ENCODE measurements around the gene RPL7L1. TPM values are rescaled to one million over a fixed set of nuclear protein-coding genes. Genes with fewer than 3 reads are reported as not detected.

The RPL7L1 gene
- total and polyA plus RNA-seq, 5 donors from 2014 or later, result 48.4 to 64.4 (median 56.1) TPM

GRCh38 chr6:42925248-42925857 is 45.9 kb downstream of the RPL7L1 start:
- peak overlapping the region in 1 of 3 donors; percentile 92 for H3K27ac Mint-ChIP-seq

GRCh38 chr6:42928986-42929820 is 49.8 kb downstream of the RPL7L1 start, which contains the start of gene CNPY3:
CNPY3 (plus strand) TSS chr6:42929480; CDS start chr6:42929571, 91 bp downstream.
- no peaks in the 10 kb centered on the region for H3K27me3 Mint-ChIP-seq
- H3K27ac ChIP-seq (ENCODE audit: insufficient read depth, low read length, poor library complexity, severe bottlenecking), result peak within 1 kb of the TSS; percentile 97
- H3K4me3 ChIP-seq (ENCODE audit: low read depth, low read length), result peak within 1 kb of the TSS; percentile 96
- peaks cover 18 to 55% (median 32%) of the 10 kb centered on the region in 4 donors for H3K4me1 Mint-ChIP-seq
- peaks cover 60% of the 10 kb centered on the region for H3K4me1 ChIP-seq (ENCODE audit: control insufficient read depth, insufficient read depth, low read length, poor library complexity, severe bottlenecking)
- DNase-seq (peak; percentile 91 to 99 (median 95)), ATAC-seq (ENCODE audit: low read depth in 2 of 2) (peak; percentile 87 to 89)
- H3K9me3 Mint-ChIP-seq, result peaks cover 0 to 1% (median 0%) of the 10 kb centered on the region in 7 donors
- peaks cover 16% of the 10 kb centered on the region for H3K36me3 Mint-ChIP-seq
- peaks cover 18% of the 10 kb centered on the region for H3K36me3 ChIP-seq (ENCODE audit: control insufficient read depth, insufficient read depth, low read length)
- no peaks in the 10 kb centered on the region for H3K27me3 ChIP-seq (ENCODE audit: control insufficient read depth, insufficient read depth, low read length)
- peak within 1 kb of the TSS; percentile 96 to 100 (median 99) for H3K4me3 Mint-ChIP-seq
- no peaks in the 10 kb centered on the region for H3K9me3 ChIP-seq (ENCODE audit: control insufficient read depth in 2 of 2, low read length in 2 of 2)
- peak within 1 kb of the TSS; percentile 98 to 100 (median 100) for H3K27ac Mint-ChIP-seq

More at GRCh38 chr6:42925248-42925857, 45.9 kb downstream of the RPL7L1 start:
- Histone ChIP-seq H3K4me3 (ENCODE audit: low read depth, low read length) (no peak overlapping the region), H3K27ac (ENCODE audit: insufficient read depth, low read length, poor library complexity, severe bottlenecking) (no peak overlapping the region), H3K27me3 (ENCODE audit: control insufficient read depth, insufficient read depth, low read length) (no peaks in the 10 kb centered on the region), H3K4me1 (ENCODE audit: control insufficient read depth, insufficient read depth, low read length, poor library complexity, severe bottlenecking) (peaks cover 22% of the 10 kb centered on the region), H3K36me3 (ENCODE audit: control insufficient read depth, insufficient read depth, low read length) (no peaks in the 10 kb centered on the region), H3K9me3 (ENCODE audit: control insufficient read depth in 2 of 2, low read length in 2 of 2) (no peaks in the 10 kb centered on the region)
- no peak for DNase-seq
- no peak for ATAC-seq (ENCODE audit: low read depth in 2 of 2)
- Mint-ChIP-seq H3K36me3 (no peaks in the 10 kb centered on the region), H3K4me1 (peaks cover 6 to 18% (median 12%) of the 10 kb centered on the region in 4 donors), H3K27me3 (no peaks in the 10 kb centered on the region), H3K4me3 (peak overlapping the region in 1 of 4 donors; percentile 41), H3K9me3 (peaks cover 0 to 1% (median 0%) of the 10 kb centered on the region in 7 donors)

- peaks cover 60% of the 10 kb centered on the region for H3K4me1 ChIP-seq (ENCODE audit: control insufficient read depth, insufficient read depth, low read length, poor library complexity, severe bottlenecking)
- no peaks in the 10 kb centered on the region for H3K9me3 ChIP-seq (ENCODE audit: control insufficient read depth in 2 of 2, low read length in 2 of 2)
- no peaks in the 10 kb centered on the region for H3K27me3 ChIP-seq (ENCODE audit: control insufficient read depth, insufficient read depth, low read length)
- Mint-ChIP-seq H3K27me3 (no peaks in the 10 kb centered on the region), H3K4me1 (peaks cover 18 to 60% (median 34%) of the 10 kb centered on the region in 4 donors), H3K36me3 (peaks cover 16% of the 10 kb centered on the region), H3K4me3 (peak overlapping the region; percentile 96 to 100 (median 99)), H3K9me3 (peaks cover 0 to 1% (median 0%) of the 10 kb centered on the region in 7 donors), H3K27ac (peak overlapping the region; percentile 98 to 100 (median 100))
- ATAC-seq (ENCODE audit: low read depth in 2 of 2) (peak; percentile 8), DNase-seq (peak in 2 of 3 donors; percentile 45 to 78)
- peak overlapping the region; percentile 97 for H3K27ac ChIP-seq (ENCODE audit: insufficient read depth, low read length, poor library complexity, severe bottlenecking)
- peaks cover 23% of the 10 kb centered on the region for H3K36me3 ChIP-seq (ENCODE audit: control insufficient read depth, insufficient read depth, low read length)
- H3K4me3 ChIP-seq (ENCODE audit: low read depth, low read length), result peak overlapping the region; percentile 92
These were observed 50.5 kb downstream of the RPL7L1 start for GRCh38 chr6:42929821-42930360.

GRCh38 chr6:42932412-42932811 is 53.0 kb downstream of the RPL7L1 start:
- no peak for ATAC-seq (ENCODE audit: low read depth in 2 of 2)
- Histone ChIP-seq H3K27ac (ENCODE audit: insufficient read depth, low read length, poor library complexity, severe bottlenecking) (peak overlapping the region; percentile 97), H3K9me3 (ENCODE audit: control insufficient read depth in 2 of 2, low read length in 2 of 2) (no peaks in the 10 kb centered on the region), H3K4me3 (ENCODE audit: low read depth, low read length) (peak overlapping the region; percentile 37), H3K36me3 (ENCODE audit: control insufficient read depth, insufficient read depth, low read length) (peaks cover 48% of the 10 kb centered on the region), H3K4me1 (ENCODE audit: control insufficient read depth, insufficient read depth, low read length, poor library complexity, severe bottlenecking) (peaks cover 57% of the 10 kb centered on the region), H3K27me3 (ENCODE audit: control insufficient read depth, insufficient read depth, low read length) (no peaks in the 10 kb centered on the region)
- Mint-ChIP-seq H3K36me3 (peaks cover 29% of the 10 kb centered on the region), H3K27me3 (no peaks in the 10 kb centered on the region), H3K4me1 (peaks cover 18 to 70% (median 38%) of the 10 kb centered on the region in 4 donors), H3K4me3 (peak overlapping the region; percentile 10 to 100 (median 71)), H3K9me3 (peaks cover 0 to 1% (median 0%) of the 10 kb centered on the region in 7 donors), H3K27ac (peak overlapping the region; percentile 82 to 93 (median 90))
- DNase-seq, result no peak

- Mint-ChIP-seq H3K4me3 (peak overlapping the region; percentile 10 to 100 (median 80)), H3K4me1 (peaks cover 23 to 70% (median 42%) of the 10 kb centered on the region in 4 donors)
These were observed 53.8 kb downstream of the RPL7L1 start for GRCh38 chr6:42933205-42933604.

GRCh38 chr6:42935322-42935721 is 55.9 kb downstream of the RPL7L1 start:
- H3K27ac ChIP-seq (ENCODE audit: insufficient read depth, low read length, poor library complexity, severe bottlenecking), result no peak overlapping the region
- peak overlapping the region in 1 of 4 donors; percentile 35 for H3K4me3 Mint-ChIP-seq
- ATAC-seq (ENCODE audit: low read depth in 2 of 2), result no peak
- peaks cover 17 to 53% (median 30%) of the 10 kb centered on the region in 4 donors for H3K4me1 Mint-ChIP-seq
- H3K9me3 ChIP-seq (ENCODE audit: control insufficient read depth in 2 of 2, low read length in 2 of 2), result no peaks in the 10 kb centered on the region
- no peaks in the 10 kb centered on the region for H3K9me3 Mint-ChIP-seq
- H3K4me3 ChIP-seq (ENCODE audit: low read depth, low read length), result no peak overlapping the region
- no peak for DNase-seq
- peaks cover 38% of the 10 kb centered on the region for H3K4me1 ChIP-seq (ENCODE audit: control insufficient read depth, insufficient read depth, low read length, poor library complexity, severe bottlenecking)
- H3K36me3 Mint-ChIP-seq, result peaks cover 41% of the 10 kb centered on the region
- peaks cover 75% of the 10 kb centered on the region for H3K36me3 ChIP-seq (ENCODE audit: control insufficient read depth, insufficient read depth, low read length)
- H3K27me3 Mint-ChIP-seq, result no peaks in the 10 kb centered on the region
- H3K27me3 ChIP-seq (ENCODE audit: control insufficient read depth, insufficient read depth, low read length), result no peaks in the 10 kb centered on the region
- peak overlapping the region in 2 of 3 donors; percentile 29 to 65 for H3K27ac Mint-ChIP-seq

More at GRCh38 chr6:42933205-42933604, 53.8 kb downstream of the RPL7L1 start:
- no peak overlapping the region for H3K27ac ChIP-seq (ENCODE audit: insufficient read depth, low read length, poor library complexity, severe bottlenecking)
- H3K27me3 Mint-ChIP-seq, result no peaks in the 10 kb centered on the region
- H3K36me3 ChIP-seq (ENCODE audit: control insufficient read depth, insufficient read depth, low read length), result peaks cover 56% of the 10 kb centered on the region
- DNase-seq (no peak), ATAC-seq (ENCODE audit: low read depth in 2 of 2) (no peak)
- H3K27ac Mint-ChIP-seq, result peak overlapping the region; percentile 64 to 93 (median 82)
- H3K9me3 Mint-ChIP-seq, result peaks cover 0 to 1% (median 0%) of the 10 kb centered on the region in 7 donors
- no peaks in the 10 kb centered on the region for H3K27me3 ChIP-seq (ENCODE audit: control insufficient read depth, insufficient read depth, low read length)
- peaks cover 55% of the 10 kb centered on the region for H3K4me1 ChIP-seq (ENCODE audit: control insufficient read depth, insufficient read depth, low read length, poor library complexity, severe bottlenecking)
- H3K9me3 ChIP-seq (ENCODE audit: control insufficient read depth in 2 of 2, low read length in 2 of 2), result no peaks in the 10 kb centered on the region
- H3K4me3 ChIP-seq (ENCODE audit: low read depth, low read length), result peak overlapping the region; percentile 37
- peaks cover 34% of the 10 kb centered on the region for H3K36me3 Mint-ChIP-seq

GRCh38 chr6:42936398-42936797 is 57.0 kb downstream of the RPL7L1 start:
- Histone ChIP-seq H3K36me3 (ENCODE audit: control insufficient read depth, insufficient read depth, low read length) (peaks cover 83% of the 10 kb centered on the region), H3K9me3 (ENCODE audit: control insufficient read depth in 2 of 2, low read length in 2 of 2) (no peaks in the 10 kb centered on the region), H3K4me3 (ENCODE audit: low read depth, low read length) (no peak overlapping the region), H3K27me3 (ENCODE audit: control insufficient read depth, insufficient read depth, low read length) (no peaks in the 10 kb centered on the region), H3K4me1 (ENCODE audit: control insufficient read depth, insufficient read depth, low read length, poor library complexity, severe bottlenecking) (peaks cover 28% of the 10 kb centered on the region), H3K27ac (ENCODE audit: insufficient read depth, low read length, poor library complexity, severe bottlenecking) (no peak overlapping the region)
- Mint-ChIP-seq H3K27ac (peak overlapping the region in 2 of 3 donors; percentile 22 to 29), H3K4me1 (peaks cover 17 to 42% (median 29%) of the 10 kb centered on the region in 4 donors), H3K4me3 (no peak overlapping the region), H3K9me3 (no peaks in the 10 kb centered on the region), H3K36me3 (peaks cover 41% of the 10 kb centered on the region), H3K27me3 (no peaks in the 10 kb centered on the region)
- ATAC-seq (ENCODE audit: low read depth in 2 of 2) (no peak), DNase-seq (no peak)

Data from CD4-positive, CD25-positive, alpha-beta regulatory T cell (primary cell).